SK-N-SH (cell line): Measurements from ENCODE around the gene GJA3. TPM values are rescaled to one million over a fixed set of nuclear protein-coding genes. Genes with fewer than 3 reads are reported as not detected.

Experiments used
- CTCF ChIA-PET: fragments of 300-600, 350-600 bp; formaldehyde crosslinking; extraction: SDS; loops from one replicate; lab custom pipeline; 2021; lab: Yijun Ruan, JAX
- POLR2A ChIA-PET: fragments of 350-600 bp; sonication (Branson Sonifier 250); formaldehyde crosslinking; extraction: SDS; loops from one replicate; lab custom pipeline; 2020; ENCODE audit warnings: antibody characterized with exemption, inconsistent platforms; lab: Yijun Ruan, JAX
- DNase-seq: peaks from one replicate; pipeline ENCODE4 v3.0.0; 2012
- H2AFZ ChIP-seq: fragments of 200-600 bp; sonication (generic); 2 replicates; pipeline ENCODE4 v1.8.1; 2016; ENCODE audit warnings: antibody characterized with exemption, mild to moderate bottlenecking, low read depth
- H3F3A ChIP-seq: fragments of 200-600 bp; sonication (generic); replicated peaks from 2 replicates; pipeline ENCODE3; 2016; ENCODE audit warnings: antibody characterized with exemption, mild to moderate bottlenecking; ENCODE audit not compliant: insufficient read depth
- H3K27ac ChIP-seq, 2 experiments: fragments of 200-500 bp in 1 of 2; fragments of 200-600 bp in 1 of 2; sonication (Bioruptor generic) in 1 of 2; sonication (generic), shearing (Covaris generic) in 1 of 2; 2 replicates each; pipeline versions ENCODE4 v1.5.1 to v1.6.1; 2014 to 2016; ENCODE audit warnings: low read depth in 2 of 2, inconsistent platforms in 1 of 2, low read length in 1 of 2, mild to moderate bottlenecking in 1 of 2, mixed read lengths in 1 of 2
- H3K27me3 ChIP-seq: fragments of 200-600 bp; sonication (generic), shearing (Covaris generic); 2 replicates; pipeline ENCODE4 v1.6.1; 2016; ENCODE audit warnings: mixed run types; ENCODE audit not compliant: insufficient read depth
- H3K36me3 ChIP-seq, 2 experiments: fragments of 200-500 bp in 1 of 2; fragments of 200-600 bp in 1 of 2; sonication (Bioruptor generic) in 1 of 2; sonication (generic) in 1 of 2; replicated peaks in 1 of 2; 2 replicates each; pipeline versions ENCODE3 to v1.5.1; 2014 to 2016; ENCODE audit warnings: low read length in 1 of 2, mild to moderate bottlenecking in 1 of 2; ENCODE audit not compliant: insufficient read depth in 2 of 2, control insufficient read depth in 1 of 2
- H3K4me1 ChIP-seq, 2 experiments: fragments of 200-500 bp in 1 of 2; fragments of 200-600 bp in 1 of 2; sonication (Bioruptor generic) in 1 of 2; sonication (generic), shearing (Covaris generic) in 1 of 2; 2 replicates each; pipeline versions ENCODE4 v1.5.1 to v1.6.1; 2014 to 2016; ENCODE audit warnings: low read depth in 1 of 2, low read length in 1 of 2, mixed run types in 1 of 2; ENCODE audit not compliant: insufficient read depth in 2 of 2, control insufficient read depth in 1 of 2
- H3K4me2 ChIP-seq: fragments of 200-600 bp; sonication (generic), shearing (Covaris generic); 2 replicates; pipeline ENCODE4 v1.6.1; 2017; ENCODE audit warnings: mixed run types
- H3K4me3 ChIP-seq, 2 experiments: fragments of 200-500 bp in 1 of 2; fragments of 200-600 bp in 1 of 2; sonication (Bioruptor generic) in 1 of 2; sonication (generic), shearing (Covaris generic) in 1 of 2; 2 replicates each; pipeline versions ENCODE4 v1.5.1 to v1.8.1; 2014 to 2016; ENCODE audit warnings: low read depth in 2 of 2, inconsistent platforms in 1 of 2, low read length in 1 of 2, mild to moderate bottlenecking in 1 of 2, mixed read lengths in 1 of 2, moderate library complexity in 1 of 2
- H3K79me2 ChIP-seq: fragments of 200-600 bp; sonication (generic); 2 replicates; pipeline ENCODE4 v1.8.1; 2017; ENCODE audit warnings: mild to moderate bottlenecking; ENCODE audit not compliant: insufficient read depth
- H3K9ac ChIP-seq: fragments of 200-600 bp; sonication (generic); 2 replicates; pipeline ENCODE4 v1.6.1; 2017; ENCODE audit warnings: mixed run types
- H3K9me2 ChIP-seq: fragments of 200-600 bp; sonication (generic); 2 replicates; pipeline ENCODE4 v1.6.1; 2017; ENCODE audit warnings: mixed run types
- H3K9me3 ChIP-seq: fragments of 200-600 bp; sonication (generic); 2 replicates; pipeline ENCODE4 v1.6.1; 2017; ENCODE audit warnings: mixed run types, mild to moderate bottlenecking, moderate library complexity
- H4K20me1 ChIP-seq: fragments of 200-600 bp; sonication (generic); 2 replicates; pipeline ENCODE4 v1.6.1; 2017; ENCODE audit warnings: mild to moderate bottlenecking, mixed run types; ENCODE audit not compliant: insufficient read depth
- CHD2 ChIP-seq: fragments of 150-350 bp; IDR thresholded peaks from 2 replicates; pipeline ENCODE4 v1.6.1; 2018; ENCODE audit warnings: low read length; ENCODE audit not compliant: partially characterized antibody
- FOSL2 ChIP-seq: IDR thresholded peaks from 2 replicates; pipeline ENCODE4 v1.4.0; 2012; ENCODE audit warnings: low read depth, mild to moderate bottlenecking, moderate library complexity, borderline replicate concordance
- FOXM1 ChIP-seq: IDR thresholded peaks from 2 replicates; pipeline ENCODE4 v1.4.0; 2012; ENCODE audit warnings: low read depth, mild to moderate bottlenecking
- GATA2 ChIP-seq: sonication (generic); formaldehyde crosslinking; IDR thresholded peaks from 2 replicates; pipeline ENCODE4 v1.5.0; 2020; ENCODE audit warnings: mild to moderate bottlenecking, missing genetic modification reagents
- MEF2A ChIP-seq: IDR thresholded peaks from 2 replicates; pipeline ENCODE4 v1.4.0; 2012; ENCODE audit warnings: low read depth, borderline replicate concordance
- NRF1 ChIP-seq: IDR thresholded peaks from 2 replicates; pipeline ENCODE4 v1.6.1; 2012; ENCODE audit warnings: low read depth, mild to moderate bottlenecking, low read length
- PBX3 ChIP-seq: IDR thresholded peaks from 2 replicates; pipeline ENCODE4; 2012
- RAD21 ChIP-seq: IDR thresholded peaks from 2 replicates; pipeline ENCODE4 v1.6.1; 2012; ENCODE audit warnings: mild to moderate bottlenecking, low read length
- REST ChIP-seq: IDR thresholded peaks from 2 replicates; pipeline ENCODE4 v1.6.1; 2012; ENCODE audit warnings: mild to moderate bottlenecking, low read depth, low read length, moderate library complexity
- SMC3 ChIP-seq: IDR thresholded peaks from 2 replicates; pipeline ENCODE4 v1.6.1; 2012; ENCODE audit warnings: low read depth, low read length, improper control_type of control experiment
- TCF12 ChIP-seq: IDR thresholded peaks from 2 replicates; pipeline ENCODE4 v1.4.0; 2012
- USF2 ChIP-seq: fragments of 150-350 bp; IDR thresholded peaks from 2 replicates; pipeline ENCODE4 v1.6.1; 2017; ENCODE audit warnings: antibody characterized with exemption, low read length, low read depth, borderline replicate concordance
- WGBS: methylation state at CpG from one replicate; pipeline ENCODE4 v1.1.6; 2017; ENCODE audit warnings: low lambda C conversion rate; 5-methylcytosine and 5-hydroxymethylcytosine counted together
- polyA plus RNA-seq, 3 experiments: library from polyadenylated mRNA; depleted of rRNA; stranded (reverse); fragments of >200 nt; gene quantifications; 2 replicates each; pipeline ENCODE4 v1.2.3, GENCODE V29; 2012
- TF ChIP-seq, protein P1 (sequence below): fragments of 200-600 bp; sonication (generic); IDR thresholded peaks from 2 replicates; pipeline ENCODE4 v1.6.1; 2017; ENCODE audit warnings: antibody characterized with exemption, mild to moderate bottlenecking, moderate library complexity

Gene GJA3
- polyA plus RNA-seq, 1 of the 3 experiments (the other 2 are of a cell fraction): not detected

- TF ChIP-seq REST (no peak), RAD21 (0 out of 2 replicates have a peak, but pooled peaks have one; percentile 7), NRF1 (no peak), SMC3 (no peak), PBX3 (no peak)
- TF ChIP-seq, protein P1, sequence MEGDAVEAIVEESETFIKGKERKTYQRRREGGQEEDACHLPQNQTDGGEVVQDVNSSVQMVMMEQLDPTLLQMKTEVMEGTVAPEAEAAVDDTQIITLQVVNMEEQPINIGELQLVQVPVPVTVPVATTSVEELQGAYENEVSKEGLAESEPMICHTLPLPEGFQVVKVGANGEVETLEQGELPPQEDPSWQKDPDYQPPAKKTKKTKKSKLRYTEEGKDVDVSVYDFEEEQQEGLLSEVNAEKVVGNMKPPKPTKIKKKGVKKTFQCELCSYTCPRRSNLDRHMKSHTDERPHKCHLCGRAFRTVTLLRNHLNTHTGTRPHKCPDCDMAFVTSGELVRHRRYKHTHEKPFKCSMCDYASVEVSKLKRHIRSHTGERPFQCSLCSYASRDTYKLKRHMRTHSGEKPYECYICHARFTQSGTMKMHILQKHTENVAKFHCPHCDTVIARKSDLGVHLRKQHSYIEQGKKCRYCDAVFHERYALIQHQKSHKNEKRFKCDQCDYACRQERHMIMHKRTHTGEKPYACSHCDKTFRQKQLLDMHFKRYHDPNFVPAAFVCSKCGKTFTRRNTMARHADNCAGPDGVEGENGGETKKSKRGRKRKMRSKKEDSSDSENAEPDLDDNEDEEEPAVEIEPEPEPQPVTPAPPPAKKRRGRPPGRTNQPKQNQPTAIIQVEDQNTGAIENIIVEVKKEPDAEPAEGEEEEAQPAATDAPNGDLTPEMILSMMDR: peak; percentile 55
- Histone ChIP-seq H4K20me1 (no peaks in the 10 kb centered on the region), H3K4me2 (peak overlapping the region; percentile 27), H3F3A (no peaks in the 10 kb centered on the region), H3K27me3 (peaks cover 54% of the 10 kb centered on the region), H3K36me3 (no peaks in the 10 kb centered on the region), H3K27ac (no peak overlapping the region), H2AFZ (no peak overlapping the region; the same call in 1 of the 2 replicates), H3K9me3 (no peaks in the 10 kb centered on the region), H3K9ac (no peak overlapping the region), H3K4me1 (peaks cover 0 to 2% of the 10 kb centered on the region in 2 experiments; a peak in 1 of 4 replicates), H3K4me3 (peak overlapping the region in 1 of 2 experiments; percentile 21; a peak in 1 of 4 replicates), H3K9me2 (no peaks in the 10 kb centered on the region), H3K79me2 (no peaks in the 10 kb centered on the region)
- ChIA-PET POLR2A (no interaction called here), CTCF (interaction anchor here (0.6 to 2.1 kb wide), 6 partner anchors 9 to 27 kb away, joined by 3 to 8 read pairs (median 3); no protein-coding TSS in a partner anchor)
- WGBS: 29% methylated on average over 40 of the region's 56 CpGs
- peak; percentile 75 for DNase-seq
Measured at GRCh38 chr13:20136781-20137703, 23.8 kb downstream of the GJA3 start.

DNA sequence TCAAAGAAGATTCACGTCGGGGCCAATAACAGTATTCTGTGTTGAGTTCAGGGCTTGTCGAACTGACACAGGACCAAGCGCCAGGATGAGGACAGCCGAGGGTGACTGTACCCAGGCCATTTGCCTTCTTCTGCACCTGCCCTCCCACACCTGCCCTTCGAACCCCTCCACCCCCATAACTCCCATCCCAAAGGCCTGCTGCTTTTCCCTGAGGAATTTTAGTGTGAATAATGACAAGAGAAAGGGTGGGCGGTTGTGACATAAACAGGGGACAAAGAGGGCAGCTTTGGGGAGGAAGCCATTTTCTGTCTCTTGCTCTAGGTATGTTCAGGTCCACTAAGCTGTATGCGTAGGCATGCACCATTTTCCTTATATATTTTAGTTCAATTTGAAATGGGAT, 26.1 kb downstream of the GJA3 start:
- H3K9me3 ChIP-seq: no peaks in the 10 kb centered on the region
- no peaks in the 10 kb centered on the region for H3F3A ChIP-seq
- ChIA-PET POLR2A (no interaction called here), CTCF (no interaction called here)
- H3K9me2 ChIP-seq: no peaks in the 10 kb centered on the region
- no peak overlapping the region for H3K9ac ChIP-seq
- H4K20me1 ChIP-seq: no peaks in the 10 kb centered on the region
- H2AFZ ChIP-seq: no peak overlapping the region
- H3K36me3 ChIP-seq: no peaks in the 10 kb centered on the region
- DNase-seq: no peak
- WGBS: 40% methylated on average over 8 of the region's 8 CpGs
- H3K4me2 ChIP-seq: no peak overlapping the region
- H3K4me3 ChIP-seq: no peak overlapping the region
- H3K27ac ChIP-seq: no peak overlapping the region
- H3K4me1 ChIP-seq: peaks cover 0 to 2% of the 10 kb centered on the region in 2 experiments; a peak in 1 of 4 replicates
- H3K27me3 ChIP-seq: peaks cover 55% of the 10 kb centered on the region
- no peaks in the 10 kb centered on the region for H3K79me2 ChIP-seq
- TF ChIP-seq GATA2 (CRISPR knock-in tag) (no peak), CHD2 (no peak), MEF2A (no peak), TCF12 (no peak), REST (no peak), FOSL2 (no peak), FOXM1 (no peak), USF2 (no peak)
